ENCODE measurements around the gene ITGA1.
A peak's percentile ranks its signal among the peaks of the same experiment; 100 is the strongest.

The ITGA1 gene

GRCh38 chr5:52988335-52989024 is 200.8 kb downstream of the ITGA1 start (continued):
- TF ChIP-seq ZFP3 (CRISPR knock-in tag; IDR thresholded peaks at IDR 0.05) (no peak), ARNTL (CRISPR knock-in tag; IDR thresholded peaks at IDR 0.05; ENCODE audit: borderline replicate concordance, low read depth) (no peak)

GRCh38 chr5:52989025-52989780 is 201.5 kb downstream of the ITGA1 start, which contains the start of gene ITGA2:
Gene ITGA2 (plus strand): TSS chr5:52989352. CDS start chr5:52989469, 117 bp downstream.
- ATAC-seq, result peak; percentile 86
- TF ChIP-seq BACH2 (CRISPR knock-in tag; IDR thresholded peaks at IDR 0.05; ENCODE audit: borderline replicate concordance), result no peak
- TF ChIP-seq ZC3H10 (CRISPR knock-in tag; IDR thresholded peaks at IDR 0.05), result no peak
- TF ChIP-seq ZNF70 (CRISPR knock-in tag; IDR thresholded peaks at IDR 0.05), result no peak
- TF ChIP-seq, protein P1, sequence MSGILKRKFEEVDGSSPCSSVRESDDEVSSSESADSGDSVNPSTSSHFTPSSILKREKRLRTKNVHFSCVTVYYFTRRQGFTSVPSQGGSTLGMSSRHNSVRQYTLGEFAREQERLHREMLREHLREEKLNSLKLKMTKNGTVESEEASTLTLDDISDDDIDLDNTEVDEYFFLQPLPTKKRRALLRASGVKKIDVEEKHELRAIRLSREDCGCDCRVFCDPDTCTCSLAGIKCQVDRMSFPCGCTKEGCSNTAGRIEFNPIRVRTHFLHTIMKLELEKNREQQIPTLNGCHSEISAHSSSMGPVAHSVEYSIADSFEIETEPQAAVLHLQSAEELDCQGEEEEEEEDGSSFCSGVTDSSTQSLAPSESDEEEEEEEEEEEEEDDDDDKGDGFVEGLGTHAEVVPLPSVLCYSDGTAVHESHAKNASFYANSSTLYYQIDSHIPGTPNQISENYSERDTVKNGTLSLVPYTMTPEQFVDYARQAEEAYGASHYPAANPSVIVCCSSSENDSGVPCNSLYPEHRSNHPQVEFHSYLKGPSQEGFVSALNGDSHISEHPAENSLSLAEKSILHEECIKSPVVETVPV (CRISPR knock-in tag; IDR thresholded peaks at IDR 0.05), result no peak
- TF ChIP-seq ESRRG (CRISPR knock-in tag; IDR thresholded peaks at IDR 0.05), result no peak
- no peak for TF ChIP-seq OSR1 (CRISPR knock-in tag; IDR thresholded peaks at IDR 0.05)
- TF ChIP-seq ZNF8 (CRISPR knock-in tag; IDR thresholded peaks at IDR 0.05), result no peak
- no peak for TF ChIP-seq ARNTL (CRISPR knock-in tag; IDR thresholded peaks at IDR 0.05; ENCODE audit: borderline replicate concordance, low read depth)
- TF ChIP-seq ISL1 (CRISPR knock-in tag; IDR thresholded peaks at IDR 0.05), result no peak
- TF ChIP-seq TCF4 (CRISPR knock-in tag; IDR thresholded peaks at IDR 0.05; ENCODE audit: borderline replicate concordance), result no peak
- no peak for TF ChIP-seq GLIS3 (CRISPR knock-in tag; IDR thresholded peaks at IDR 0.05)
- no peak for TF ChIP-seq CSDC2 (CRISPR knock-in tag; IDR thresholded peaks at IDR 0.05)
- no peak for TF ChIP-seq ZFP30 (CRISPR knock-in tag; IDR thresholded peaks at IDR 0.05)
- no peak for TF ChIP-seq TSHZ2 (CRISPR knock-in tag; IDR thresholded peaks at IDR 0.05)
- TF ChIP-seq SNAI2 (CRISPR knock-in tag; IDR thresholded peaks at IDR 0.05), result no peak
- TF ChIP-seq ZFP3 (CRISPR knock-in tag; IDR thresholded peaks at IDR 0.05), result no peak
- TF ChIP-seq RARB (CRISPR knock-in tag; IDR thresholded peaks at IDR 0.05), result no peak
- TF ChIP-seq PATZ1 (CRISPR knock-in tag; IDR thresholded peaks at IDR 0.05; ENCODE audit: borderline replicate concordance), result no peak

DNA sequence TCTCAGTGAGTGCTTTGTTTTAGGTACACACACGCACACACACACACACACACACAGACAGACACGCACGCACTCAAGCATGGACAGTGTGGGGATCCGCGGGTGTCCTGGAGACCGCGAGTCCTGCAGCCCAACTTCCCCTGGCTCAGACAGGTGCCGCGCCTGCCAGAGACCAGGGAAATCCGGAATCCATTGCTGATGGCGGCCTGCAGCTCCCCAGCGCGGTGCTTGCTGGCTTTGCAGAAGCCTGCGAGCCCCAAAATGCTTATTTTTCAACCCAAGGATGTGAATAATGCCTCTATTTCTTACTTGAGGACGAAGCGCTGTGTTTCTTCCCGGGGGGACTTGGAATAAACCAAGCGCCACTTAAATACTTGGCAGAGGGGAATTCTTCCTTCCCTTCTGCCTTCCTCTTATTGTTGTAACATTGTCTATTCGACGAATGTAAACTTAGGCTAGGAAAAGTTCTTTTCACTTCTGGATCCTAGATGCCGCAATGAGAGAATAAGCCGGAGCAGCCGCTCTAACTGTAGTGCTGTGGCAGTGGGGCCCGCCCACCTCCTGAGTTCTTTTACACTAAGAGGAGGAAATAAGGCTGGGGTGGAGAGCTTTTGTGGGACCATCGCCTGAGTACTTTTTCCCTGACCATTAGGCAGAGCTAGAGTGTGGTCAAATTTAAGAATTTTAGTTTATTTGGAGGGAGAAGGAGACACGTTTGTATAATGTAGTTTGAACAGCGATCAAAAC is 202.2 kb downstream of the ITGA1 start:
- ATAC-seq, result peak; percentile 74
- no peak for TF ChIP-seq ZNF565 (CRISPR knock-in tag; conservative IDR thresholded peaks at IDR 0.05; ENCODE audit: low read depth)
- TF ChIP-seq, protein P1 (CRISPR knock-in tag; IDR thresholded peaks at IDR 0.05), result no peak
- TF ChIP-seq ISL1 (CRISPR knock-in tag; IDR thresholded peaks at IDR 0.05), result no peak

Measured in SK-N-SH treated with all-trans-retinoic acid at 6 μM for 48 hours (cell line).